HCT116 (cell line): ENCODE results near the gene PLCD1. TPM values are rescaled to one million over a fixed set of nuclear protein-coding genes. Genes with fewer than 3 reads are reported as not detected.
"Not testable (repeated sequence)": the region's sequence is repeated elsewhere in the genome, so short reads cannot be mapped to it uniquely, and the experiment has no call there.

Experiments
- ATAC-seq: fragments of 200-7000 bp; cut with Tn5 transposase; 2 replicates; pipeline ENCODE4 v1.9.1; 2020; ENCODE audit warnings: mild to moderate bottlenecking, moderate library complexity
- BruUV-seq: library from RNA; stranded (reverse); fragments of 400-500 nt; replicated peaks from 2 replicates; lab custom pipeline; 2021; lab: Mats Ljungman, UMichigan
- CTCF ChIA-PET: fragments of 300-600 bp; sonication (Branson Sonifier 250); formaldehyde crosslinking; loops from one replicate; lab custom pipeline; 2021; ENCODE audit warnings: antibody characterized with exemption; lab: Charles Lee
- POLR2A ChIA-PET: fragments of 300-600, 350-600 bp; sonication (Branson Sonifier 250); formaldehyde crosslinking; loops from one replicate; lab custom pipeline; 2021; ENCODE audit warnings: antibody characterized with exemption; lab: Charles Lee
- RAD21 ChIA-PET, 2 experiments: fragments of 300-600 bp; sonication (Branson Sonifier 250); formaldehyde crosslinking; loops; one replicate each; lab custom pipeline; 2023; ENCODE audit warnings: low total read pairs in 2 of 2; ENCODE audit not compliant: uncharacterized antibody in 2 of 2, unreplicated experiment in 2 of 2, low non-redundant PET in 1 of 2; lab: Charles Lee
- DNase-seq: peaks from one replicate; pipeline ENCODE4 v3.0.0-alpha.2; 2010; ENCODE audit warnings: low read depth, low spot score
- H2AFZ ChIP-seq: fragments of 200-600 bp; shearing (Covaris generic), sonication (generic); 2 replicates; pipeline ENCODE4 v1.6.1; 2017; ENCODE audit warnings: low read depth, mixed run types, mixed read lengths, antibody characterized with exemption, low read length; ENCODE audit not compliant: poor library complexity, severe bottlenecking
- H3K27ac ChIP-seq: 2 replicates; pipeline ENCODE4 v1.5.1; 2012; ENCODE audit warnings: low read depth, low read length
- H3K27me3 ChIP-seq: fragments of 200-600 bp; sonication (generic); 2 replicates; pipeline ENCODE4 v1.6.1; 2016; ENCODE audit warnings: mixed run types, low read length, mixed read lengths; ENCODE audit not compliant: insufficient read depth
- H3K36me3 ChIP-seq, 2 experiments: fragments of 200-500 bp in 1 of 2; fragments of 200-600 bp in 1 of 2; sonication (Bioruptor generic) in 1 of 2; sonication (generic) in 1 of 2; 2 replicates each; pipeline versions ENCODE4 v1.5.1 to v1.6.1; 2014 to 2016; ENCODE audit warnings: low read length in 2 of 2, inconsistent platforms in 1 of 2, mixed read lengths in 1 of 2, mixed run types in 1 of 2; ENCODE audit not compliant: insufficient read depth in 2 of 2, control insufficient read depth in 1 of 2
- H3K4me1 ChIP-seq, 2 experiments: fragments of 200-600 bp in 1 of 2; sonication (generic) in 1 of 2; 2 replicates each; pipeline versions ENCODE4 v1.5.1 to v1.6.1; 2012 to 2017; ENCODE audit warnings: low read length in 2 of 2, inconsistent platforms in 1 of 2, mild to moderate bottlenecking in 1 of 2, mixed read lengths in 1 of 2, mixed run types in 1 of 2, moderate library complexity in 1 of 2; ENCODE audit not compliant: insufficient read depth in 2 of 2, control insufficient read depth in 1 of 2
- H3K4me2 ChIP-seq: fragments of 200-600 bp; sonication (generic); 2 replicates; pipeline ENCODE4 v1.6.1; 2017; ENCODE audit warnings: mixed run types, low read length, mixed read lengths
- H3K4me3 ChIP-seq, 2 experiments: fragments of 200-600 bp in 1 of 2; sonication (generic) in 1 of 2; replicated peaks in 1 of 2; 2 replicates each; pipeline ENCODE4 v1.5.1; 2011 to 2016; ENCODE audit warnings: low read length in 2 of 2, control low read depth in 1 of 2, low read depth in 1 of 2, mild to moderate bottlenecking in 1 of 2, mixed read lengths in 1 of 2, mixed run types in 1 of 2
- H3K79me2 ChIP-seq: fragments of 200-600 bp; sonication (generic); 2 replicates; pipeline ENCODE4 v1.6.1; 2017; ENCODE audit warnings: mild to moderate bottlenecking, mixed run types, low read length, moderate library complexity, mixed read lengths; ENCODE audit not compliant: insufficient read depth
- H3K9ac ChIP-seq: fragments of 200-600 bp; sonication (generic); 2 replicates; pipeline ENCODE4 v1.6.1; 2016; ENCODE audit warnings: low read length, mixed read lengths
- H3K9me2 ChIP-seq: fragments of 200-600 bp; sonication (generic), shearing (Covaris generic); 2 replicates; pipeline ENCODE4 v1.6.1; 2017; ENCODE audit warnings: mixed run types, mild to moderate bottlenecking, moderate library complexity; ENCODE audit not compliant: insufficient read depth
- H3K9me3 ChIP-seq, 2 experiments: fragments of 200-500 bp in 1 of 2; fragments of 200-600 bp in 1 of 2; sonication (Bioruptor generic) in 1 of 2; sonication (generic) in 1 of 2; 2 replicates each; pipeline ENCODE4 v1.6.1; 2014 to 2017; ENCODE audit warnings: low read length in 2 of 2, mixed read lengths in 2 of 2, inconsistent platforms in 1 of 2, low read depth in 1 of 2, mild to moderate bottlenecking in 1 of 2, mixed run types in 1 of 2, moderate library complexity in 1 of 2; ENCODE audit not compliant: control insufficient read depth in 1 of 2, insufficient read depth in 1 of 2
- H4K20me1 ChIP-seq: fragments of 200-600 bp; sonication (generic), shearing (Covaris generic); 2 replicates; pipeline ENCODE4 v1.6.1; 2017; ENCODE audit warnings: mixed run types, mild to moderate bottlenecking, moderate library complexity; ENCODE audit not compliant: insufficient read depth
- ATF3 ChIP-seq: IDR thresholded peaks from 2 replicates; pipeline ENCODE4 v1.6.1; 2012
- ELF1 ChIP-seq: IDR thresholded peaks from 2 replicates; pipeline ENCODE4 v1.6.1; 2012; ENCODE audit warnings: low read depth, borderline replicate concordance
- SIN3A ChIP-seq: IDR thresholded peaks from 2 replicates; pipeline ENCODE4 v1.6.1; 2012; ENCODE audit warnings: low read depth
- SRF ChIP-seq: IDR thresholded peaks from 2 replicates; pipeline ENCODE4 v1.6.1; 2012; ENCODE audit warnings: low read depth
- ZBTB33 ChIP-seq: IDR thresholded peaks from 2 replicates; pipeline ENCODE4 v1.6.1; 2011; ENCODE audit warnings: mild to moderate bottlenecking, low read length, moderate library complexity; ENCODE audit not compliant: insufficient replicate concordance; ENCODE audit errors: extremely low read depth
- intact Hi-C: fragments of 100-400 bp; cut with micrococcal nuclease; formaldehyde crosslinking; loops from 2 replicates; pipeline ENCODE4 v1.10.0; 2022
- total RNA-seq: library from RNA; stranded (reverse); gene quantifications from one replicate; pipeline ENCODE4 v1.2.1, GENCODE V29; 2021; ENCODE audit not compliant: unreplicated experiment

The PLCD1 gene
- total RNA-seq, 1 experiment from 2014 or later = 15.9 TPM

GRCh38 chr3:38033586-38033985, 4.1 kb upstream of the PLCD1 start:
- POLR2A ChIA-PET = interaction anchor here (0.6 kb wide), 1 partner anchor 9 kb away, joined by 6 read pairs; no protein-coding TSS in a partner anchor

GRCh38 chr3:38032328-38032865, 3.0 kb upstream of the PLCD1 start:
- intact Hi-C loops = no loop called here
- RAD21 ChIA-PET = no interaction called here

More at GRCh38 chr3:38033586-38033985, 4.1 kb upstream of the PLCD1 start:
- H2AFZ ChIP-seq, intact Hi-C loops, H3K9me2 ChIP-seq, H3K4me3 ChIP-seq, H3K9ac ChIP-seq, H3K27ac ChIP-seq, BruUV-seq, H4K20me1 ChIP-seq, ATAC-seq, DNase-seq, CTCF ChIA-PET, H3K9me3 ChIP-seq, H3K27me3 ChIP-seq, H3K36me3 ChIP-seq, RAD21 ChIA-PET, H3K4me2 ChIP-seq, H3K79me2 ChIP-seq: not testable (repeated sequence)
- H3K4me1 ChIP-seq = peaks cover 21 to 26% of the 10 kb centered on the region in 2 experiments

More at GRCh38 chr3:38032328-38032865, 3.0 kb upstream of the PLCD1 start:
- Histone ChIP-seq H3K9me2 (no peaks in the 10 kb centered on the region), H3K4me1 (peaks cover 21 to 33% of the 10 kb centered on the region in 2 experiments), H3K79me2 (no peaks in the 10 kb centered on the region), H3K9ac (no peak overlapping the region), H3K27me3 (no peaks in the 10 kb centered on the region), H3K36me3 (no peaks in the 10 kb centered on the region), H3K4me2 (no peak overlapping the region), H3K9me3 (no peaks in the 10 kb centered on the region), H3K27ac (no peak overlapping the region), H2AFZ (no peak overlapping the region), H3K4me3 (no peak overlapping the region), H4K20me1 (no peaks in the 10 kb centered on the region)
- no peak for TF ChIP-seq SIN3A
- no peak for TF ChIP-seq ZBTB33
- TF ChIP-seq ELF1 = no peak
- TF ChIP-seq ATF3 = no peak
- TF ChIP-seq SRF = no peak
- DNase-seq = no peak
- BruUV-seq = no TSS peak
- no peak for ATAC-seq
- CTCF ChIA-PET = no interaction called here
- POLR2A ChIA-PET = no interaction called here
